GM10248 (cell line): ENCODE data around the gene ADCY7.

Experiments
- CTCF ChIA-PET: fragments of 300-600 bp; sonication (Branson Sonifier 250); formaldehyde crosslinking; extraction: SDS; loops from one replicate; lab custom pipeline; 2021; ENCODE audit warnings: antibody characterized with exemption; lab: Yijun Ruan, JAX
- POLR2A ChIA-PET: fragments of 350-650 bp; sonication (Branson Sonifier 250); formaldehyde crosslinking; extraction: SDS; loops from one replicate; lab custom pipeline; 2020; ENCODE audit warnings: antibody characterized with exemption; lab: Yijun Ruan, JAX
- DNase-seq: peaks from one replicate; pipeline ENCODE4 v3.0.0; 2012; ENCODE audit errors: extremely low spot score
- CTCF ChIP-seq: IDR thresholded peaks from 2 replicates; pipeline ENCODE4 v1.5.1; 2012; ENCODE audit warnings: mild to moderate bottlenecking, low read depth; ENCODE audit errors: extremely low read depth, missing control alignments, control extremely low read depth

Gene ADCY7

GRCh38 chr16:50293994-50294855 is 27.9 kb downstream of the ADCY7 start:
- CTCF ChIA-PET = interaction anchor here (1.7 kb wide), 1 partner anchor 32 kb away, joined by 4 read pairs; no protein-coding TSS in a partner anchor

GRCh38 chr16:50294955-50295354 is 28.6 kb downstream of the ADCY7 start:
- ChIA-PET CTCF (interaction anchor here (1.1 kb wide), 1 partner anchor 17 kb away, joined by 3 read pairs; no protein-coding TSS in a partner anchor), POLR2A (interaction anchor here (0.6 kb wide), 1 partner anchor 344 kb away, joined by 3 read pairs; no protein-coding TSS in a partner anchor)
- TF ChIP-seq CTCF = no peak
- no peak for DNase-seq

More at GRCh38 chr16:50293994-50294855, 27.9 kb downstream of the ADCY7 start:
- no peak for TF ChIP-seq CTCF
- DNase-seq = no peak
- POLR2A ChIA-PET = interaction anchor here (0.6 kb wide), 1 partner anchor 345 kb away, joined by 3 read pairs; no protein-coding TSS in a partner anchor

GRCh38 chr16:50295541-50296132 is 29.3 kb downstream of the ADCY7 start:
- ChIA-PET POLR2A (no interaction called here), CTCF (interaction anchor here (1.1 kb wide), 1 partner anchor 17 kb away, joined by 3 read pairs; no protein-coding TSS in a partner anchor)
- DNase-seq = no peak
- TF ChIP-seq CTCF = no peak

- CTCF ChIA-PET = no interaction called here
- TF ChIP-seq CTCF = no peak
- POLR2A ChIA-PET = no interaction called here
- DNase-seq = no peak
These were observed 30.5 kb downstream of the ADCY7 start for GRCh38 chr16:50296807-50297206.

- no peak for DNase-seq
- no peak for TF ChIP-seq CTCF
- POLR2A ChIA-PET = interaction anchor here (0.5 kb wide), 1 partner anchor 227 kb away, joined by 3 read pairs; no protein-coding TSS in a partner anchor
These were observed 31.1 kb downstream of the ADCY7 start for GRCh38 chr16:50297301-50298074.

More at GRCh38 chr16:50297301-50298074, 31.1 kb downstream of the ADCY7 start:
- CTCF ChIA-PET = interaction anchor here (1.0 to 1.4 kb wide), 3 partner anchors 84 to 369 kb away, joined by 3 read pairs; partner anchors contain the start of gene CNEP1R1
